ENCODE measurements around the gene PCSK7. TPM values are rescaled to one million over a fixed set of nuclear protein-coding genes. Genes with fewer than 3 reads are reported as not detected.

The PCSK7 gene
- total and polyA plus RNA-seq, 12 donors: 20.5 to 47.0 (median 28.2) TPM

DNA sequence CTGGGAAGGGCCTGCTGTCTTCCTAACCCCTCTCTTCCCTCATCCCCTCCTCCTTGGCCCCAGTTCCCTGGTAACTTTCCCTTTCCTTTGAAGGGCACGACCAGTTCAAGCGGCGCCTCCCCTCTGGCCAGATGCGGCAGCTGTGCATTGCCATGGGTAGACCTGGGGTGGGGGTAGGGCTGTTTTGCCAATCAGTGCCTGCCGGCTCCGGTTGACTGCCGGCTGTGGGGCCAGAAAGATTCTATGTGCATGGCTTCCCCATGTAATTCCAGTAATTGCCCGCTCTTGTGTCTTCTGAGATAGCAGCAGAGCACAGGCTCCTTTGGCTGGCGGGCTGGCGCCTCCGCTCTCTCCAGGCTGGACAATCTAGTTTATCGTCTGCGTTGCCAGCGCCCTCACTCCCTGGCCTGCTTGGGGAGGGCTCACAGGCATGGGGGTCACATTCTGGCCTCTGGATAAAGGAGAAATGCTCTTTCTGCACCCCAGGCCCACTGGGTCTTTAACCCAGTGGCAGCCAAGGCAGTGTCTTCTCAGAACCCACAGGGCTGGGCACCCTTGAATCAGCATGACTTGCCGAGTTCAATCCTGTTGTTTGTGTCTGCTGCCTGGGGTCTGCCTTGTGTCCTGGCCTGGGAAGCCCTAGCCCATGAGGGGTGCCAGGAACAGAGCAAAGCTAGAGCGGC lies 43.9 kb downstream of the PCSK7 start:
- peak overlapping the region in 1 of 10 donors; percentile 69 for H3K27ac ChIP-seq
- intact Hi-C loops (cut with DNase I): no loop called here
- ATAC-seq: no peak
- peaks cover 1 to 100% (median 61%) of the 10 kb centered on the region in 9 donors for H3K36me3 ChIP-seq
- no peak for DNase-seq
- H3K4me3 ChIP-seq: no peak overlapping the region
- H3K9me3 ChIP-seq: no peaks in the 10 kb centered on the region
- 91 to 94% methylated on average over 16 of the region's 16 CpGs for WGBS, 2 donors
- H3K4me1 ChIP-seq: peaks cover 0 to 25% (median 0%) of the 10 kb centered on the region in 9 donors
- TF ChIP-seq, protein P1, sequence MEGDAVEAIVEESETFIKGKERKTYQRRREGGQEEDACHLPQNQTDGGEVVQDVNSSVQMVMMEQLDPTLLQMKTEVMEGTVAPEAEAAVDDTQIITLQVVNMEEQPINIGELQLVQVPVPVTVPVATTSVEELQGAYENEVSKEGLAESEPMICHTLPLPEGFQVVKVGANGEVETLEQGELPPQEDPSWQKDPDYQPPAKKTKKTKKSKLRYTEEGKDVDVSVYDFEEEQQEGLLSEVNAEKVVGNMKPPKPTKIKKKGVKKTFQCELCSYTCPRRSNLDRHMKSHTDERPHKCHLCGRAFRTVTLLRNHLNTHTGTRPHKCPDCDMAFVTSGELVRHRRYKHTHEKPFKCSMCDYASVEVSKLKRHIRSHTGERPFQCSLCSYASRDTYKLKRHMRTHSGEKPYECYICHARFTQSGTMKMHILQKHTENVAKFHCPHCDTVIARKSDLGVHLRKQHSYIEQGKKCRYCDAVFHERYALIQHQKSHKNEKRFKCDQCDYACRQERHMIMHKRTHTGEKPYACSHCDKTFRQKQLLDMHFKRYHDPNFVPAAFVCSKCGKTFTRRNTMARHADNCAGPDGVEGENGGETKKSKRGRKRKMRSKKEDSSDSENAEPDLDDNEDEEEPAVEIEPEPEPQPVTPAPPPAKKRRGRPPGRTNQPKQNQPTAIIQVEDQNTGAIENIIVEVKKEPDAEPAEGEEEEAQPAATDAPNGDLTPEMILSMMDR (IDR thresholded peaks at IDR 0.05): no peak
- no peaks in the 10 kb centered on the region for H3K27me3 ChIP-seq

DNA sequence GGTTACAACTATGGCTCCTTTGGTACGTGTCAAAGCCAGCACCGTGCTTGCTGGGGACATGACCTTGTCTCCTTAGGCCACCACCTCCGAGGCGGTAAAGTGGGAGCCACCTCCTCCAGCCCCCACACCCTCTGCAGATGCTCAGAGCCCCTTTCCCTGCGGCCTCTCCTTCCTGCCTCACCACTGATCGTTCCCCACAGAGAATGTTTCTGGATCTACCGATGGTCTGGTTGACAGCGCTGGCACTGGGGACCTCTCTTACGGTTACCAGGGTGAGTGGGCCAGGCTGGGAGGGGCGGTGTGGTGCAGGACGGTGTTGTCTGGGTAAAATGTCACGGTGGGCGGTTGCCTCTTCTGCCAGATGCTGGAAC lies 44.5 kb downstream of the PCSK7 start:
- intact Hi-C loops (cut with DNase I): no loop called here
- Histone ChIP-seq H3K4me1 (peaks cover 0 to 25% (median 0%) of the 10 kb centered on the region in 9 donors), H3K36me3 (peaks cover 0 to 100% (median 61%) of the 10 kb centered on the region in 9 donors), H3K4me3 (no peak overlapping the region), H3K27ac (peak overlapping the region in 1 of 10 donors; percentile 69), H3K27me3 (no peaks in the 10 kb centered on the region), H3K9me3 (no peaks in the 10 kb centered on the region)
- ATAC-seq: no peak
- no peak for DNase-seq
- 86 to 87% methylated on average over 13 of the region's 13 CpGs for WGBS, 2 donors
- TF ChIP-seq, protein P1 (IDR thresholded peaks at IDR 0.05): no peak

DNA sequence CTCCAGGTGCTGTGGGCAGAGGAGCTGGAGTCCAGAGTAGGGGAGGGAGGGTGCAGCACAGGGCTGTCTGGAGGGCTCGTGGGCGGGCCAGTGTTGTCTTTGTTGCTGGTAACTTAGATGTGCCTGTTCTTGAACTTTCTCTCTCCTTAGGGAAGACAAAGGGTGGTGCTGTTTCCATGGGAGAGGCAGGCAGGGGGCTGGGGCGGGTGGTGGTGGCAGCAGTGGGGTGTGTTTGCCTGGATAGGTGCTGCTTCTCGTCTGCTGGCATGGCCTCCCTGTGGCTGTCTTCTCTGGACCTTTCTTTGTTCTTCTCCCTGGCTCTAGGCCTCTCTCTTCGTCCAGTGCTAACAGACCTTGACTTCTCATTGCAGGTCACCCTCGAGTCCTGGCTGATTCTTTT lies 44.9 kb downstream of the PCSK7 start:
- TF ChIP-seq, protein P1 (IDR thresholded peaks at IDR 0.05): no peak

DNA sequence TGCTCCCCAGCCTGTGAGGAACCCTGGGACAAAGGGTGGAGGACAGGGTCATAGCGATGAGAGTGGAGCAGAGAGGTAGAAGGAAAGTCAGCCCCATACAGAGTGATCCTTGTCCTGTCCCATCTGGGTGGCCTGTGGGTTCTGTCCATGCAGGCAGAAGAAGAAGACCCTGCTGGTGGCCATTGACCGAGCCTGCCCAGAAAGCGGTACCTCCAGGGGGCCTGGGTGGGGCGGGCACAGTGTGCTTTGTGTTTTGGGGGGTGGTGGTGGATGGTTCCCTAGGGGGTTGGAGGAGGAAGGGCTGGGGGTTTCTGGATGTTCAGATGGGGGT lies 45.5 kb downstream of the PCSK7 start:
- no peaks in the 10 kb centered on the region for H3K27me3 ChIP-seq
- peaks cover 0 to 27% (median 1%) of the 10 kb centered on the region in 9 donors for H3K4me1 ChIP-seq
- WGBS, 2 donors: 90 to 98% methylated on average over 4 of the region's 4 CpGs
- H3K27ac ChIP-seq: peak overlapping the region in 1 of 10 donors; percentile 69
- H3K36me3 ChIP-seq: peaks cover 0 to 98% (median 58%) of the 10 kb centered on the region in 9 donors
- ATAC-seq (no peak), DNase-seq (no peak)
- intact Hi-C loops (cut with DNase I): no loop called here
- no peaks in the 10 kb centered on the region for H3K9me3 ChIP-seq
- no peak overlapping the region for H3K4me3 ChIP-seq
- TF ChIP-seq, protein P1 (IDR thresholded peaks at IDR 0.05): no peak

More for the DNA sequence above, 44.9 kb downstream of the PCSK7 start:
- Histone ChIP-seq H3K27me3 (no peaks in the 10 kb centered on the region), H3K27ac (peak overlapping the region in 1 of 10 donors; percentile 69), H3K4me1 (peaks cover 0 to 25% (median 0%) of the 10 kb centered on the region in 9 donors), H3K4me3 (no peak overlapping the region), H3K9me3 (no peaks in the 10 kb centered on the region), H3K36me3 (peaks cover 0 to 100% (median 61%) of the 10 kb centered on the region in 9 donors)
- no peak for ATAC-seq
- intact Hi-C loops (cut with DNase I): no loop called here
- no peak for DNase-seq
- WGBS, 2 donors: 76 to 80% methylated on average over 6 of the region's 6 CpGs
